ENCODE measurements around the gene GRAP2. TPM values are rescaled to one million over a fixed set of nuclear protein-coding genes. Genes with fewer than 3 reads are reported as not detected.

Gene GRAP2
- total RNA-seq, 1 experiment from 2014 or later: 0.42 TPM

GRCh38 chr22:39943953-39944872 lies 43.3 kb downstream of the GRAP2 start:
- TF ChIP-seq, protein P1, sequence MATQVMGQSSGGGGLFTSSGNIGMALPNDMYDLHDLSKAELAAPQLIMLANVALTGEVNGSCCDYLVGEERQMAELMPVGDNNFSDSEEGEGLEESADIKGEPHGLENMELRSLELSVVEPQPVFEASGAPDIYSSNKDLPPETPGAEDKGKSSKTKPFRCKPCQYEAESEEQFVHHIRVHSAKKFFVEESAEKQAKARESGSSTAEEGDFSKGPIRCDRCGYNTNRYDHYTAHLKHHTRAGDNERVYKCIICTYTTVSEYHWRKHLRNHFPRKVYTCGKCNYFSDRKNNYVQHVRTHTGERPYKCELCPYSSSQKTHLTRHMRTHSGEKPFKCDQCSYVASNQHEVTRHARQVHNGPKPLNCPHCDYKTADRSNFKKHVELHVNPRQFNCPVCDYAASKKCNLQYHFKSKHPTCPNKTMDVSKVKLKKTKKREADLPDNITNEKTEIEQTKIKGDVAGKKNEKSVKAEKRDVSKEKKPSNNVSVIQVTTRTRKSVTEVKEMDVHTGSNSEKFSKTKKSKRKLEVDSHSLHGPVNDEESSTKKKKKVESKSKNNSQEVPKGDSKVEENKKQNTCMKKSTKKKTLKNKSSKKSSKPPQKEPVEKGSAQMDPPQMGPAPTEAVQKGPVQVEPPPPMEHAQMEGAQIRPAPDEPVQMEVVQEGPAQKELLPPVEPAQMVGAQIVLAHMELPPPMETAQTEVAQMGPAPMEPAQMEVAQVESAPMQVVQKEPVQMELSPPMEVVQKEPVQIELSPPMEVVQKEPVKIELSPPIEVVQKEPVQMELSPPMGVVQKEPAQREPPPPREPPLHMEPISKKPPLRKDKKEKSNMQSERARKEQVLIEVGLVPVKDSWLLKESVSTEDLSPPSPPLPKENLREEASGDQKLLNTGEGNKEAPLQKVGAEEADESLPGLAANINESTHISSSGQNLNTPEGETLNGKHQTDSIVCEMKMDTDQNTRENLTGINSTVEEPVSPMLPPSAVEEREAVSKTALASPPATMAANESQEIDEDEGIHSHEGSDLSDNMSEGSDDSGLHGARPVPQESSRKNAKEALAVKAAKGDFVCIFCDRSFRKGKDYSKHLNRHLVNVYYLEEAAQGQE (IDR thresholded peaks at IDR 0.05; ENCODE audit: low read depth): no peak
- no peak for TF ChIP-seq ZFX (IDR thresholded peaks at IDR 0.05)
- TF ChIP-seq RAD21 (IDR thresholded peaks at IDR 0.05; ENCODE audit: low read depth): no peak
- H3K4me1 ChIP-seq (ENCODE audit: control insufficient read depth in 1 of 2, insufficient read depth in 2 of 2, low read length in 2 of 2): peaks cover 0 to 4% of the 10 kb centered on the region in 2 experiments; a peak in 1 of 4 replicates
- H3K9me2 ChIP-seq (ENCODE audit: insufficient read depth): no peaks in the 10 kb centered on the region
- H3K79me2 ChIP-seq (ENCODE audit: insufficient read depth, low read length): no peaks in the 10 kb centered on the region
- DNase-seq (ENCODE audit: low read depth, low spot score): no peak
- H3K4me2 ChIP-seq (ENCODE audit: low read length): no peak overlapping the region
- ATAC-seq: no peak
- H3K4me3 ChIP-seq (replicated peaks in 1 of 2; ENCODE audit: low read depth in 1 of 2, low read length in 2 of 2): no peak overlapping the region
- intact Hi-C loops (cut with micrococcal nuclease): no loop called here
- ChIA-PET RAD21 (ENCODE audit: low non-redundant PET in 1 of 2, low total read pairs in 2 of 2, uncharacterized antibody in 2 of 2, unreplicated experiment in 2 of 2) (no interaction called here), CTCF (no interaction called here), POLR2A (no interaction called here)
- no peaks in the 10 kb centered on the region for H3K36me3 ChIP-seq (ENCODE audit: control insufficient read depth in 1 of 2, insufficient read depth in 2 of 2, low read length in 2 of 2)
- H2AFZ ChIP-seq (ENCODE audit: low read depth, low read length, poor library complexity, severe bottlenecking): no peak overlapping the region
- no peaks in the 10 kb centered on the region for H3K9me3 ChIP-seq (ENCODE audit: control insufficient read depth in 1 of 2, insufficient read depth in 1 of 2, low read depth in 1 of 2, low read length in 2 of 2)
- H3K9ac ChIP-seq (ENCODE audit: low read length): no peak overlapping the region
- H3K27ac ChIP-seq (ENCODE audit: low read depth, low read length): no peak overlapping the region
- no peaks in the 10 kb centered on the region for H3K27me3 ChIP-seq (ENCODE audit: insufficient read depth, low read length)
- no TSS peak for BruUV-seq (replicated peaks)
- no peaks in the 10 kb centered on the region for H4K20me1 ChIP-seq (ENCODE audit: insufficient read depth)

- Histone ChIP-seq H3K4me1 (ENCODE audit: control insufficient read depth in 1 of 2, insufficient read depth in 2 of 2, low read length in 2 of 2) (peaks cover 0 to 4% of the 10 kb centered on the region in 2 experiments; a peak in 1 of 4 replicates), H3K27ac (ENCODE audit: low read depth, low read length) (no peak overlapping the region), H3K4me2 (ENCODE audit: low read length) (no peak overlapping the region), H3K9me3 (ENCODE audit: control insufficient read depth in 1 of 2, insufficient read depth in 1 of 2, low read depth in 1 of 2, low read length in 2 of 2) (no peaks in the 10 kb centered on the region), H3K36me3 (ENCODE audit: control insufficient read depth in 1 of 2, insufficient read depth in 2 of 2, low read length in 2 of 2) (no peaks in the 10 kb centered on the region), H3K79me2 (ENCODE audit: insufficient read depth, low read length) (no peaks in the 10 kb centered on the region), H4K20me1 (ENCODE audit: insufficient read depth) (no peaks in the 10 kb centered on the region), H3K9me2 (ENCODE audit: insufficient read depth) (no peaks in the 10 kb centered on the region), H3K27me3 (ENCODE audit: insufficient read depth, low read length) (no peaks in the 10 kb centered on the region), H3K4me3 (replicated peaks in 1 of 2; ENCODE audit: low read depth in 1 of 2, low read length in 2 of 2) (no peak overlapping the region), H3K9ac (ENCODE audit: low read length) (no peak overlapping the region), H2AFZ (ENCODE audit: low read depth, low read length, poor library complexity, severe bottlenecking) (no peak overlapping the region)
- DNase-seq (ENCODE audit: low read depth, low spot score): no peak
- intact Hi-C loops (cut with micrococcal nuclease): no loop called here
- no peak for ATAC-seq
- CTCF ChIA-PET: interaction anchor here (0.9 kb wide), 1 partner anchor 13 kb away, joined by 6 read pairs; no protein-coding TSS in a partner anchor
- no TSS peak for BruUV-seq (replicated peaks)
- POLR2A ChIA-PET: no interaction called here
- RAD21 ChIA-PET (ENCODE audit: low non-redundant PET in 1 of 2, low total read pairs in 2 of 2, uncharacterized antibody in 2 of 2, unreplicated experiment in 2 of 2): no interaction called here
- no peak for TF ChIP-seq YY1 (IDR thresholded peaks at IDR 0.05; ENCODE audit: extremely low read depth, insufficient replicate concordance, low read depth, low read length)
- TF ChIP-seq, protein P2, sequence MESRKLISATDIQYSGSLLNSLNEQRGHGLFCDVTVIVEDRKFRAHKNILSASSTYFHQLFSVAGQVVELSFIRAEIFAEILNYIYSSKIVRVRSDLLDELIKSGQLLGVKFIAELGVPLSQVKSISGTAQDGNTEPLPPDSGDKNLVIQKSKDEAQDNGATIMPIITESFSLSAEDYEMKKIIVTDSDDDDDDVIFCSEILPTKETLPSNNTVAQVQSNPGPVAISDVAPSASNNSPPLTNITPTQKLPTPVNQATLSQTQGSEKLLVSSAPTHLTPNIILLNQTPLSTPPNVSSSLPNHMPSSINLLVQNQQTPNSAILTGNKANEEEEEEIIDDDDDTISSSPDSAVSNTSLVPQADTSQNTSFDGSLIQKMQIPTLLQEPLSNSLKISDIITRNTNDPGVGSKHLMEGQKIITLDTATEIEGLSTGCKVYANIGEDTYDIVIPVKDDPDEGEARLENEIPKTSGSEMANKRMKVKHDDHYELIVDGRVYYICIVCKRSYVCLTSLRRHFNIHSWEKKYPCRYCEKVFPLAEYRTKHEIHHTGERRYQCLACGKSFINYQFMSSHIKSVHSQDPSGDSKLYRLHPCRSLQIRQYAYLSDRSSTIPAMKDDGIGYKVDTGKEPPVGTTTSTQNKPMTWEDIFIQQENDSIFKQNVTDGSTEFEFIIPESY (IDR thresholded peaks at IDR 0.05; ENCODE audit: extremely low read depth, insufficient replicate concordance, low read length): no peak
- no peak for TF ChIP-seq SP1 (IDR thresholded peaks at IDR 0.05; ENCODE audit: low read depth)
- no peak for TF ChIP-seq RAD21 (IDR thresholded peaks at IDR 0.05; ENCODE audit: low read depth)
- TF ChIP-seq CEBPB (IDR thresholded peaks at IDR 0.05; ENCODE audit: low read depth): no peak
- no peak for TF ChIP-seq ELF1 (IDR thresholded peaks at IDR 0.05; ENCODE audit: borderline replicate concordance, low read depth)
- no peak for TF ChIP-seq MAX (IDR thresholded peaks at IDR 0.05)
Observed at GRCh38 chr22:39946126-39946502, 45.2 kb downstream of the GRAP2 start.
